ENCODE measurements around the gene TLL2.

DNA sequence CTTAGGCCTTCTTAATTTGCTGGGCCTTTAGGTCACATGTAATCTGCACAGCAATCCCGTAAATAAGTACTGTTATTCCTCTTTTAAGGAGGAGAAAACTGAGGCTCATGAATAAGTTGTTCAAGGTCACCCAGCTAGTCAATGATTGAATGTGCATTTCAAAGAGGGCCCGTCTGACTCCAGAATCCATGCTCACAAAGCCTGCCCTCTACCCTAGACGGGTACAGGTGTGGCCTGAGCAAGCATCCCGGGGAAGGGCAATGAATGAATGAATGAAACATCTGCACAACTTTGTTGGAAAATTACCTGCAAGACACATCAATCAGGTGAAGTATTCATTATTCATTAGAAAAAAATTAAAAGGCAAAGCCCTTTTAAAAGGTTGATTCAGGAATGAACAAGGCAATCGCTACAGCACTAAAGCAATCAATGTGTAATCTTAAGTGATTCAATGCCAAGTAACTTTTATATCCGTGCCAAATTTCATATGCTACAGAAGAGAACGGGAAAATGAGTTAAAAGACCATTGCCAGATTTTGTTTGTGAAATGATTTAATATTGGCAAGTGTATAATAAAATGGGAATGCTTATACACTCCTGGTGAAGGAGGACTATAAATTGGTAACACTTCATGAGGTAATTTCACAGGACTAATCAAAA lies 61.1 kb downstream of the TLL2 start:
- TF ChIP-seq, protein P1, sequence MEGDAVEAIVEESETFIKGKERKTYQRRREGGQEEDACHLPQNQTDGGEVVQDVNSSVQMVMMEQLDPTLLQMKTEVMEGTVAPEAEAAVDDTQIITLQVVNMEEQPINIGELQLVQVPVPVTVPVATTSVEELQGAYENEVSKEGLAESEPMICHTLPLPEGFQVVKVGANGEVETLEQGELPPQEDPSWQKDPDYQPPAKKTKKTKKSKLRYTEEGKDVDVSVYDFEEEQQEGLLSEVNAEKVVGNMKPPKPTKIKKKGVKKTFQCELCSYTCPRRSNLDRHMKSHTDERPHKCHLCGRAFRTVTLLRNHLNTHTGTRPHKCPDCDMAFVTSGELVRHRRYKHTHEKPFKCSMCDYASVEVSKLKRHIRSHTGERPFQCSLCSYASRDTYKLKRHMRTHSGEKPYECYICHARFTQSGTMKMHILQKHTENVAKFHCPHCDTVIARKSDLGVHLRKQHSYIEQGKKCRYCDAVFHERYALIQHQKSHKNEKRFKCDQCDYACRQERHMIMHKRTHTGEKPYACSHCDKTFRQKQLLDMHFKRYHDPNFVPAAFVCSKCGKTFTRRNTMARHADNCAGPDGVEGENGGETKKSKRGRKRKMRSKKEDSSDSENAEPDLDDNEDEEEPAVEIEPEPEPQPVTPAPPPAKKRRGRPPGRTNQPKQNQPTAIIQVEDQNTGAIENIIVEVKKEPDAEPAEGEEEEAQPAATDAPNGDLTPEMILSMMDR (conservative IDR thresholded peaks at IDR 0.05; ENCODE audit: low read depth, low read length): no peak
- TF ChIP-seq BHLHE40 (IDR thresholded peaks at IDR 0.05; ENCODE audit: low read depth, low read length) (no peak), MXI1 (IDR thresholded peaks at IDR 0.05; ENCODE audit: borderline replicate concordance, low read depth, low read length) (no peak)
